ENCODE data around the gene TNRC6A.
"Not testable (repeated sequence)": the region's sequence is repeated elsewhere in the genome, so short reads cannot be mapped to it uniquely, and the experiment has no call there.

Gene TNRC6A

GRCh38 chr16:24856871-24857270 is 127.4 kb downstream of the TNRC6A start:
- not testable (repeated sequence) for H3K4me3 ChIP-seq (ENCODE audit: low read length); H3K36me3 ChIP-seq (ENCODE audit: control insufficient read depth, insufficient read depth, low read length); H3K9ac ChIP-seq (ENCODE audit: low read length); H3K27ac ChIP-seq (ENCODE audit: low read depth, low read length); H3K27me3 ChIP-seq (ENCODE audit: control insufficient read depth, insufficient read depth, low read length); H3K4me1 ChIP-seq (ENCODE audit: control insufficient read depth, insufficient read depth, low read length)

- no peaks in the 10 kb centered on the region for H3K36me3 ChIP-seq (ENCODE audit: control insufficient read depth, insufficient read depth, low read length)
- H3K27me3 ChIP-seq (ENCODE audit: control insufficient read depth, insufficient read depth, low read length), result no peaks in the 10 kb centered on the region
- H3K4me1 ChIP-seq (ENCODE audit: control insufficient read depth, insufficient read depth, low read length), result no peaks in the 10 kb centered on the region
- H3K4me3 ChIP-seq (ENCODE audit: low read length), result no peak overlapping the region
- no peak overlapping the region for H3K9ac ChIP-seq (ENCODE audit: low read length)
- no peak overlapping the region for H3K27ac ChIP-seq (ENCODE audit: low read depth, low read length)
Observed at GRCh38 chr16:24858219-24859041, 129.0 kb downstream of the TNRC6A start.

- H3K4me3 ChIP-seq (ENCODE audit: low read length), result no peak overlapping the region
- no peaks in the 10 kb centered on the region for H3K27me3 ChIP-seq (ENCODE audit: control insufficient read depth, insufficient read depth, low read length)
Observed at GRCh38 chr16:24861461-24861860, 132.0 kb downstream of the TNRC6A start.

GRCh38 chr16:24863582-24864437 is 134.4 kb downstream of the TNRC6A start:
- no peaks in the 10 kb centered on the region for H3K27me3 ChIP-seq (ENCODE audit: control insufficient read depth, insufficient read depth, low read length)
- H3K36me3 ChIP-seq (ENCODE audit: control insufficient read depth, insufficient read depth, low read length), result no peaks in the 10 kb centered on the region
- H3K4me1 ChIP-seq (ENCODE audit: control insufficient read depth, insufficient read depth, low read length), result no peaks in the 10 kb centered on the region
- H3K27ac ChIP-seq (ENCODE audit: low read depth, low read length), result no peak overlapping the region
- H3K4me3 ChIP-seq (ENCODE audit: low read length), result no peak overlapping the region
- no peak overlapping the region for H3K9ac ChIP-seq (ENCODE audit: low read length)

More at GRCh38 chr16:24861461-24861860, 132.0 kb downstream of the TNRC6A start:
- Histone ChIP-seq H3K27ac (ENCODE audit: low read depth, low read length) (no peak overlapping the region), H3K9ac (ENCODE audit: low read length) (no peak overlapping the region), H3K36me3 (ENCODE audit: control insufficient read depth, insufficient read depth, low read length) (no peaks in the 10 kb centered on the region), H3K4me1 (ENCODE audit: control insufficient read depth, insufficient read depth, low read length) (no peaks in the 10 kb centered on the region)

- Histone ChIP-seq H3K4me3 (ENCODE audit: low read length) (no peak overlapping the region), H3K4me1 (ENCODE audit: control insufficient read depth, insufficient read depth, low read length) (no peaks in the 10 kb centered on the region), H3K9ac (ENCODE audit: low read length) (no peak overlapping the region), H3K27me3 (ENCODE audit: control insufficient read depth, insufficient read depth, low read length) (no peaks in the 10 kb centered on the region), H3K27ac (ENCODE audit: low read depth, low read length) (no peak overlapping the region), H3K36me3 (ENCODE audit: control insufficient read depth, insufficient read depth, low read length) (no peaks in the 10 kb centered on the region)
Observed at GRCh38 chr16:24869033-24869432, 139.6 kb downstream of the TNRC6A start.

- Histone ChIP-seq H3K36me3 (ENCODE audit: control insufficient read depth, insufficient read depth, low read length) (no peaks in the 10 kb centered on the region), H3K27me3 (ENCODE audit: control insufficient read depth, insufficient read depth, low read length) (no peaks in the 10 kb centered on the region), H3K9ac (ENCODE audit: low read length) (no peak overlapping the region), H3K4me1 (ENCODE audit: control insufficient read depth, insufficient read depth, low read length) (no peaks in the 10 kb centered on the region), H3K4me3 (ENCODE audit: low read length) (no peak overlapping the region), H3K27ac (ENCODE audit: low read depth, low read length) (no peak overlapping the region)
Observed at GRCh38 chr16:24871891-24872290, 142.4 kb downstream of the TNRC6A start.

- Histone ChIP-seq H3K36me3 (ENCODE audit: control insufficient read depth, insufficient read depth, low read length) (no peaks in the 10 kb centered on the region), H3K27me3 (ENCODE audit: control insufficient read depth, insufficient read depth, low read length) (no peaks in the 10 kb centered on the region), H3K4me3 (ENCODE audit: low read length) (no peak overlapping the region), H3K27ac (ENCODE audit: low read depth, low read length) (no peak overlapping the region), H3K4me1 (ENCODE audit: control insufficient read depth, insufficient read depth, low read length) (no peaks in the 10 kb centered on the region), H3K9ac (ENCODE audit: low read length) (no peak overlapping the region)
Observed at GRCh38 chr16:24873028-24873427, 143.6 kb downstream of the TNRC6A start.

GRCh38 chr16:24875466-24875865 is 146.0 kb downstream of the TNRC6A start:
- H3K4me1 ChIP-seq (ENCODE audit: control insufficient read depth, insufficient read depth, low read length), result no peaks in the 10 kb centered on the region

More at GRCh38 chr16:24875466-24875865, 146.0 kb downstream of the TNRC6A start:
- Histone ChIP-seq H3K27ac (ENCODE audit: low read depth, low read length) (no peak overlapping the region), H3K4me3 (ENCODE audit: low read length) (no peak overlapping the region), H3K27me3 (ENCODE audit: control insufficient read depth, insufficient read depth, low read length) (no peaks in the 10 kb centered on the region), H3K36me3 (ENCODE audit: control insufficient read depth, insufficient read depth, low read length) (no peaks in the 10 kb centered on the region), H3K9ac (ENCODE audit: low read length) (no peak overlapping the region)

Measured in rectal smooth muscle tissue (tissue), 1 donor.